ENCODE data around the gene CLTC. TPM values are rescaled to one million over a fixed set of nuclear protein-coding genes. Genes with fewer than 3 reads are reported as not detected.

The CLTC gene
- total and polyA plus RNA-seq, 10 of the 15 experiments (the other 5 are each of a cell fraction or from before 2014, with no cell fraction given), result 77.5 to 188 (median 129) TPM

DNA sequence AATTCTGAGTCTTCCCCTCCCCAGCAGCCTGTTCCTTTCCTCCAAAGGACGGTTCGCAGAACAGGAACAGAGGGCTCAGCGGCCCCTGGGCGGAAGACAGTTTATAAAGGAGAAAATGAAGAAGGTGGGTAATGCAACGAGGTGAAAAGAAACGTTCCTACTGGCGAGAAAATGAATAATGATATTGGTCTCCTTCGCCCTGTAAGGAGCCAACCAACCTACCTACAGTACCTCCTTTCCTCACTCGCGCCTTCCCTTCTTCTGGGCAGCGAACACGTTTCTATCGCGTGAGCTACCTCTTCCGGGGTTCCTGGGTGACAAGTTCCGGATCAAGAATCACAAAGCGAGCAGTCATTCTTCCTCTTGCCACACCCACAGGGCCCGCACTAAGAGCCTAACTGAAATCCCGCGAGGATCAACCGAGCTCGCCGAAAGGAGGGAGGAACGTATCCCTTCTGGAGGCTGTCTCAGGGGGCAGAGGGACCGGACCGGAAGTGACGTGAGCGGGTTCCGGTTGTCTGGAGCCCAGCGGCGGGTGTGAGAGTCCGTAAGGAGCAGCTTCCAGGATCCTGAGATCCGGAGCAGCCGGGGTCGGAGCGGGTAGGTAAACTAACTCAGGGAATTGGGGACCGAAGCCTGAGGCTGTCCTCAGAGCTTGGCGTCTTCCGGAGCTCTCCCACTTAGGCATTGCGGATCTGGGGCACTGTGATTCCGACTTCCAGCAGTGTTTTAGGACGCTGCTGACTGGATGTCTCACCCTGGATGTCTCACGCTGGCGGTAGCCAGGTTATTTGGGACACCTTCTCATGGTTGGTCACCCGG is 87.7 kb downstream of the CLTC start, which contains the start of the genes PTRH2 and VMP1 (continued):
- TF ChIP-seq, protein P1, sequence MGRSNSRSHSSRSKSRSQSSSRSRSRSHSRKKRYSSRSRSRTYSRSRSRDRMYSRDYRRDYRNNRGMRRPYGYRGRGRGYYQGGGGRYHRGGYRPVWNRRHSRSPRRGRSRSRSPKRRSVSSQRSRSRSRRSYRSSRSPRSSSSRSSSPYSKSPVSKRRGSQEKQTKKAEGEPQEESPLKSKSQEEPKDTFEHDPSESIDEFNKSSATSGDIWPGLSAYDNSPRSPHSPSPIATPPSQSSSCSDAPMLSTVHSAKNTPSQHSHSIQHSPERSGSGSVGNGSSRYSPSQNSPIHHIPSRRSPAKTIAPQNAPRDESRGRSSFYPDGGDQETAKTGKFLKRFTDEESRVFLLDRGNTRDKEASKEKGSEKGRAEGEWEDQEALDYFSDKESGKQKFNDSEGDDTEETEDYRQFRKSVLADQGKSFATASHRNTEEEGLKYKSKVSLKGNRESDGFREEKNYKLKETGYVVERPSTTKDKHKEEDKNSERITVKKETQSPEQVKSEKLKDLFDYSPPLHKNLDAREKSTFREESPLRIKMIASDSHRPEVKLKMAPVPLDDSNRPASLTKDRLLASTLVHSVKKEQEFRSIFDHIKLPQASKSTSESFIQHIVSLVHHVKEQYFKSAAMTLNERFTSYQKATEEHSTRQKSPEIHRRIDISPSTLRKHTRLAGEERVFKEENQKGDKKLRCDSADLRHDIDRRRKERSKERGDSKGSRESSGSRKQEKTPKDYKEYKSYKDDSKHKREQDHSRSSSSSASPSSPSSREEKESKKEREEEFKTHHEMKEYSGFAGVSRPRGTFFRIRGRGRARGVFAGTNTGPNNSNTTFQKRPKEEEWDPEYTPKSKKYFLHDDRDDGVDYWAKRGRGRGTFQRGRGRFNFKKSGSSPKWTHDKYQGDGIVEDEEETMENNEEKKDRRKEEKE (IDR thresholded peaks at IDR 0.05), result no peak
- TF ChIP-seq STAT3 (IDR thresholded peaks at IDR 0.05; ENCODE audit: low read depth, low read length) (0 out of 2 replicates have a peak, but pooled peaks have one; percentile 14), BHLHE40 (IDR thresholded peaks at IDR 0.05; ENCODE audit: borderline replicate concordance in 1 of 2, low read depth in 2 of 2, low read length in 1 of 2) (peak; percentile 97 to 98), CHD4 (IDR thresholded peaks at IDR 0.05) (no peak), RELA (IDR thresholded peaks at IDR 0.05; ENCODE audit: borderline replicate concordance, partially characterized antibody) (peak; percentile 21), HDGF (IDR thresholded peaks at IDR 0.05) (no peak; the same call in 1 of the 2 replicates), IKZF1 (conservative IDR thresholded peaks at IDR 0.05) (peak; percentile 93), TCF12 (IDR thresholded peaks at IDR 0.05; ENCODE audit: low read depth, low read length) (peak; percentile 54; the same call in 1 of the 2 replicates), MEF2A (IDR thresholded peaks at IDR 0.05; ENCODE audit: insufficient read depth, low read depth, low read length) (0 out of 2 replicates have a peak, but pooled peaks have one; percentile 63), NFXL1 (IDR thresholded peaks at IDR 0.05; ENCODE audit: borderline replicate concordance) (no peak), EP300 (IDR thresholded peaks at IDR 0.05; ENCODE audit: borderline replicate concordance in 1 of 2, control insufficient read depth in 1 of 2, low read depth in 2 of 2, low read length in 2 of 2) (no peak), CREB1 (IDR thresholded peaks at IDR 0.05; ENCODE audit: low read depth) (peak; percentile 87)
- TF ChIP-seq, protein P2, sequence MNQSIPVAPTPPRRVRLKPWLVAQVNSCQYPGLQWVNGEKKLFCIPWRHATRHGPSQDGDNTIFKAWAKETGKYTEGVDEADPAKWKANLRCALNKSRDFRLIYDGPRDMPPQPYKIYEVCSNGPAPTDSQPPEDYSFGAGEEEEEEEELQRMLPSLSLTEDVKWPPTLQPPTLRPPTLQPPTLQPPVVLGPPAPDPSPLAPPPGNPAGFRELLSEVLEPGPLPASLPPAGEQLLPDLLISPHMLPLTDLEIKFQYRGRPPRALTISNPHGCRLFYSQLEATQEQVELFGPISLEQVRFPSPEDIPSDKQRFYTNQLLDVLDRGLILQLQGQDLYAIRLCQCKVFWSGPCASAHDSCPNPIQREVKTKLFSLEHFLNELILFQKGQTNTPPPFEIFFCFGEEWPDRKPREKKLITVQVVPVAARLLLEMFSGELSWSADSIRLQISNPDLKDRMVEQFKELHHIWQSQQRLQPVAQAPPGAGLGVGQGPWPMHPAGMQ (IDR thresholded peaks at IDR 0.05; ENCODE audit: borderline replicate concordance), result peak; percentile 66; the same call in 1 of the 2 replicates
- TF ChIP-seq, protein P3, sequence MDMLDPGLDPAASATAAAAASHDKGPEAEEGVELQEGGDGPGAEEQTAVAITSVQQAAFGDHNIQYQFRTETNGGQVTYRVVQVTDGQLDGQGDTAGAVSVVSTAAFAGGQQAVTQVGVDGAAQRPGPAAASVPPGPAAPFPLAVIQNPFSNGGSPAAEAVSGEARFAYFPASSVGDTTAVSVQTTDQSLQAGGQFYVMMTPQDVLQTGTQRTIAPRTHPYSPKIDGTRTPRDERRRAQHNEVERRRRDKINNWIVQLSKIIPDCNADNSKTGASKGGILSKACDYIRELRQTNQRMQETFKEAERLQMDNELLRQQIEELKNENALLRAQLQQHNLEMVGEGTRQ (IDR thresholded peaks at IDR 0.05; ENCODE audit: borderline replicate concordance, low read depth, low read length), result no peak
- TF ChIP-seq, protein P4, sequence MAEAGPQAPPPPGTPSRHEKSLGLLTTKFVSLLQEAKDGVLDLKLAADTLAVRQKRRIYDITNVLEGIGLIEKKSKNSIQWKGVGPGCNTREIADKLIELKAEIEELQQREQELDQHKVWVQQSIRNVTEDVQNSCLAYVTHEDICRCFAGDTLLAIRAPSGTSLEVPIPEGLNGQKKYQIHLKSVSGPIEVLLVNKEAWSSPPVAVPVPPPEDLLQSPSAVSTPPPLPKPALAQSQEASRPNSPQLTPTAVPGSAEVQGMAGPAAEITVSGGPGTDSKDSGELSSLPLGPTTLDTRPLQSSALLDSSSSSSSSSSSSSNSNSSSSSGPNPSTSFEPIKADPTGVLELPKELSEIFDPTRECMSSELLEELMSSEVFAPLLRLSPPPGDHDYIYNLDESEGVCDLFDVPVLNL (IDR thresholded peaks at IDR 0.05; ENCODE audit: low read depth, low read length), result no peak
- TF ChIP-seq, protein P5, sequence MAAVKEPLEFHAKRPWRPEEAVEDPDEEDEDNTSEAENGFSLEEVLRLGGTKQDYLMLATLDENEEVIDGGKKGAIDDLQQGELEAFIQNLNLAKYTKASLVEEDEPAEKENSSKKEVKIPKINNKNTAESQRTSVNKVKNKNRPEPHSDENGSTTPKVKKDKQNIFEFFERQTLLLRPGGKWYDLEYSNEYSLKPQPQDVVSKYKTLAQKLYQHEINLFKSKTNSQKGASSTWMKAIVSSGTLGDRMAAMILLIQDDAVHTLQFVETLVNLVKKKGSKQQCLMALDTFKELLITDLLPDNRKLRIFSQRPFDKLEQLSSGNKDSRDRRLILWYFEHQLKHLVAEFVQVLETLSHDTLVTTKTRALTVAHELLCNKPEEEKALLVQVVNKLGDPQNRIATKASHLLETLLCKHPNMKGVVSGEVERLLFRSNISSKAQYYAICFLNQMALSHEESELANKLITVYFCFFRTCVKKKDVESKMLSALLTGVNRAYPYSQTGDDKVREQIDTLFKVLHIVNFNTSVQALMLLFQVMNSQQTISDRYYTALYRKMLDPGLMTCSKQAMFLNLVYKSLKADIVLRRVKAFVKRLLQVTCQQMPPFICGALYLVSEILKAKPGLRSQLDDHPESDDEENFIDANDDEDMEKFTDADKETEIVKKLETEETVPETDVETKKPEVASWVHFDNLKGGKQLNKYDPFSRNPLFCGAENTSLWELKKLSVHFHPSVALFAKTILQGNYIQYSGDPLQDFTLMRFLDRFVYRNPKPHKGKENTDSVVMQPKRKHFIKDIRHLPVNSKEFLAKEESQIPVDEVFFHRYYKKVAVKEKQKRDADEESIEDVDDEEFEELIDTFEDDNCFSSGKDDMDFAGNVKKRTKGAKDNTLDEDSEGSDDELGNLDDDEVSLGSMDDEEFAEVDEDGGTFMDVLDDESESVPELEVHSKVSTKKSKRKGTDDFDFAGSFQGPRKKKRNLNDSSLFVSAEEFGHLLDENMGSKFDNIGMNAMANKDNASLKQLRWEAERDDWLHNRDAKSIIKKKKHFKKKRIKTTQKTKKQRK (IDR thresholded peaks at IDR 0.05; ENCODE audit: low read depth, low read length), result no peak
- TF ChIP-seq, protein P6, sequence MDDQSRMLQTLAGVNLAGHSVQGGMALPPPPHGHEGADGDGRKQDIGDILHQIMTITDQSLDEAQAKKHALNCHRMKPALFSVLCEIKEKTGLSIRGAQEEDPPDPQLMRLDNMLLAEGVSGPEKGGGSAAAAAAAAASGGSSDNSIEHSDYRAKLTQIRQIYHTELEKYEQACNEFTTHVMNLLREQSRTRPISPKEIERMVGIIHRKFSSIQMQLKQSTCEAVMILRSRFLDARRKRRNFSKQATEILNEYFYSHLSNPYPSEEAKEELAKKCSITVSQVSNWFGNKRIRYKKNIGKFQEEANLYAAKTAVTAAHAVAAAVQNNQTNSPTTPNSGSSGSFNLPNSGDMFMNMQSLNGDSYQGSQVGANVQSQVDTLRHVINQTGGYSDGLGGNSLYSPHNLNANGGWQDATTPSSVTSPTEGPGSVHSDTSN (IDR thresholded peaks at IDR 0.05; ENCODE audit: insufficient replicate concordance, low read depth, low read length), result peak; percentile 44
